GM19467 (cell line): ENCODE data around the gene MCEMP1.

Experiments used
- ATAC-seq: cut with Tn5 transposase; IDR thresholded peaks from one replicate; pipeline ENCODE4 v1.9.1; 2021; ENCODE audit warnings: mild to moderate bottlenecking, moderate library complexity; ENCODE audit not compliant: unreplicated experiment

MCEMP1 gene

DNA sequence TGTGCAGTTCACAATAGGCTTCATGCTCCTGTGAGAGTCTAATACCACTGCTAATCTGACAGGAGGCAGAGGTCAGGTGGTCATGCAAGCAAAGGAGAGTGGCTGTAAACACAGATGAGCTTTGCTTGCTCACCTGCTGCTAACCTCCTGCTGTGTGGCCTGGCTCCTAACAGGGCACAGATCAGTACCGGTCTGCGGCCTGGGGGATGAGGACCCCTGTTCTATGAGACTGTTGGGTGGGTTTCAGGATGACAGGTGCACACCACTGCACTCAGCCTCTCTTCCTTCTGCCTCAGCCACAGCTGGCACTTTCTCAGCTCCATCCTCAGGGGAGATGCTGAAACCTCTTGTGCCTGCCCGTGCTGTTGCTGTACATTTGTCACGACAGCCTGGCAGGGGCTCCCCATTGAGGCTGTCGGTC, 45.4 kb downstream of the MCEMP1 start:
- no peak for ATAC-seq

DNA sequence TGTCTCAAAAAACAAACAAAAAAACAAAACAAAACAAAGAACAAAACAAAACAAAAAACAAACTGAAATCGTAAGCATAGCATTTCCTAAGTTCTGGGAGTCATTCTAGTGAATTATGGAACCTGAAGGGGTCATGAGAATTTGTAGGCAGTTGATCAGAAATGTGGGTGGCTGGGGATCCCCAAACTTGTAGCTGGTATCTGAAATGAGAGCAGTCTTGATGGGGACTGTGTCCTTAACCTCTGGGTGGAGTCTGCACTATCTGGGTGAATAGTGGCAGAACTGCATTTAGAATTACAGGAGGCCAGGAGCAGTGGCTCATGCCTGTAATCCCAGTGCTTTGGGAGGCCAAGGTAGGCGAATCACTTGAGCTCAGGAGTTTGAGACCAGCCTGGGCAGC, 48.9 kb downstream of the MCEMP1 start:
- ATAC-seq, result no peak

DNA sequence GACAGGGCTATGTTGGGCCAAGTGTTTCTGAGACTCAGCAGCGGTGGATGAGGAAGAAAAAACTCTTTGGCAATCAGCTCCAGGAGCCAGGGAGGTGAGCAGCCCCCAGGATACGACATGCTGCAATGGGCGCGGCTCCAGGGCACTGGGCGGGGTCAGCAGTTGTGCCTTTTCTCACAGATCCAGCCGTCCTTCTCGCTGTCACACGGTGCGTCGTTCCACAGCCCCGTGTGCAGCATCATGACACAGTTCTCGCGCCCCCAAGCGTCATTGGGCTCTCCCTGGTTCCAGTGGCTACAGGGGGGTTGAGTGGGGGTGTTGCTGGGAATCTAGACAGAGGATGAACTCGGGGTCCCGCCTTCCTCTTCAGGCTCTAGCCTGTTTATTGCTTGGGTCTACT, 52.3 kb downstream of the MCEMP1 start:
- no peak for ATAC-seq
